Astrocyte of the cerebellum (primary cell): Measurements from ENCODE around the gene NEU2.
"Not testable (repeated sequence)": the region's sequence is repeated elsewhere in the genome, so short reads cannot be mapped to it uniquely, and the experiment has no call there.

Experiments
- DNase-seq: peaks from one replicate; pipeline ENCODE4 v3.0.0-alpha.2; 2011; ENCODE audit warnings: low read depth
- H3K4me3 ChIP-seq: 2 replicates; pipeline ENCODE4 v1.5.1; 2011; ENCODE audit warnings: mild to moderate bottlenecking, low read depth, low read length, moderate library complexity
- CTCF ChIP-seq: IDR thresholded peaks from 2 replicates; pipeline ENCODE4 v1.5.1; 2012; ENCODE audit warnings: low read length, low read depth, moderate library complexity, mild to moderate bottlenecking; ENCODE audit errors: missing control alignments
- in situ Hi-C: cut with HindIII; loops from 2 replicates; pipeline ENCODE4 v1.10.0; 2017; ENCODE audit warnings: low sequenced_read_pairs

NEU2 gene

GRCh38 chr2:233064530-233065199 lies 32.2 kb downstream of the NEU2 start:
- DNase-seq, result no peak
- TF ChIP-seq CTCF, result no peak
- in situ Hi-C loops, result loop anchor here (5.0 to 10.0 kb wide), 2 partner anchors 60 to 107 kb away; no protein-coding TSS in a partner anchor
- no peak overlapping the region for H3K4me3 ChIP-seq

- DNase-seq, H3K4me3 ChIP-seq: not testable (repeated sequence)
- in situ Hi-C loops, result loop anchor here (10.0 kb wide), 1 partner anchor 60 kb away; no protein-coding TSS in a partner anchor
Observed at GRCh38 chr2:233065200-233065589, 32.7 kb downstream of the NEU2 start.

- no peak for TF ChIP-seq CTCF
- DNase-seq, result no peak
- H3K4me3 ChIP-seq, result no peak overlapping the region
- in situ Hi-C loops, result loop anchor here (10.0 kb wide), 1 partner anchor 61 kb away; no protein-coding TSS in a partner anchor
Observed at GRCh38 chr2:233065954-233066470, 33.5 kb downstream of the NEU2 start.

GRCh38 chr2:233068762-233069418 lies 36.4 kb downstream of the NEU2 start:
- in situ Hi-C loops, result loop anchor here (10.0 kb wide), 1 partner anchor 64 kb away; no protein-coding TSS in a partner anchor
- no peak overlapping the region for H3K4me3 ChIP-seq
- TF ChIP-seq CTCF, result no peak
- no peak for DNase-seq

DNA sequence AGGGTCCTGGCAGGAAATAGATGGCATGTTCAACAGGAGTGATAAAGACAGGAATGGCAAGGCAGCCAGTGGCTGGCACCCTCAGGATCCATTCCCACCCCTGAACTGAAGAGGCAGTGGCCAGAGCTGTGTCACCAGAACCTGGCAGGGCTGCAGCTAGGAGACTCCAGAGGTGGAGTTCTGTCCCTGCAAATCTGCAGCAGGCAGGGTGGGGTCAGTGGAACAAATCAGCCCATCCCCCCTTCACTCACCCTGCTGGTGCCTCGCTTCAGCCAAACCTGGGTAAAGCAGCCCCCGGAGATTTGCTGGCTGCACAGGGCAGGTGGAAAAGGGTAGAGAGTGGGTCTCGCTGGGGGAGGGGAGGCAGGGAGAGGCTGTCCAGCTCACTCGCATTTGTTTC lies 40.4 kb downstream of the NEU2 start:
- DNase-seq, result no peak
- H3K4me3 ChIP-seq, result no peak overlapping the region
- in situ Hi-C loops, result no loop called here
- no peak for TF ChIP-seq CTCF

DNA sequence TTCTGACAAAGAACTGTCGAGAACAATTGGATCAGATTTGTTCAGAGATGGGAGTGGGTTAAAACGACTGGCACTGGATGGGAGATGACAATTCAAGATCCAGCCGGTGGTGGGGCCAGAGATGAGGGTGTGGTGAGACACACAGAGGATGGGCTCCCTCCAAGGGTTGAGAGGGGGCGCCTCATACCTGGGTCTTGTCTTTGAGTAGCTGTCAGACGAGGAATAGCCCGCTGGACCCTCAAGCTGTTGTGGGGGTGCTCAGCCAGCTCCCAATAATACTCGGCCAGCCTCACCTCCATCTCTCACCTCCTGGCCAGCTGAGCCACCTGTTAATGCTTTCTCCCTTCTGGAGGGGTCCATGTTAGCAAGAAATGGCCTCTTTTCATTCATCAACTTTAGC lies 41.6 kb downstream of the NEU2 start:
- in situ Hi-C loops, result no loop called here
- TF ChIP-seq CTCF, result no peak
- no peak for DNase-seq
- no peak overlapping the region for H3K4me3 ChIP-seq
